Stimulated activated CD4-positive, alpha-beta T cell treated with anti-CD3 and anti-CD28 coated beads, Interleukin-2, amount 100 ng/mL, for 48 hours (primary cell): ENCODE results near the gene SLC37A1.
A peak's percentile ranks its signal among the peaks of the same experiment; 100 is the strongest.
"Not testable (repeated sequence)": the region's sequence is repeated elsewhere in the genome, so short reads cannot be mapped to it uniquely, and the experiment has no call there.

Experiments used
- DNase-seq, 2 donors: peaks; one replicate each; pipeline ENCODE4 v3.0.0-alpha.2; 2020

SLC37A1 gene

DNA sequence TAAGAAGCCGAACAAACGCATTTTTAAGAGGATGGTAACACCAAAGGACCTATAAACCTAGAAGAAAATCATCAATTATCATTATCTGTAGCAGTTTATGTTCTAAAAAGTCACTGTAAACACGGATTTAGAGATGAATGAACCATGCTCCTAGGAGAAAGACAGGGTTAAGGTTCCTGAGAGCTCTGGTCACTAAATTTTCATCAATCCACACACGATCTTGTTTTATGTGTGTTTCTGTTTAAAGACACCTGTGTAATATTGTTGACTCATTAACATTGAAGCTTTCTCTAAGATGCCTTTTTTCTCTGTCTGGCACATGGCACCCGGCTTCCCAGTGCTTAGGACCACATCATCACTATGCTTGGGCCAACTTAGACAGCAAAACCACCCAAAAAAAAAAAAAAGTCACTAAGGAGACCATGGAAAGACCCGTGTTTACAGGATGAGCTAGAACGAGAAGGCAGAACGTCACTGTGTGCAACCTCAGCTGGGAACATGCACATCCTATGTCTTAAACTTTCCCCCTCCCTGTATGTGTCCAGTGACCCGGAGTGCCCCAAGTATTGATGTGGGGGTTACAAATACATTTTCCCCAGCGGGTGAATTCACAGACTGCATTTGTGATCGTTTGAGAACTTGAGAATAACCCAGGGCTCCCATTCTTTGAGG is 84.0 kb downstream of the SLC37A1 start:
- DNase-seq, result no peak

DNA sequence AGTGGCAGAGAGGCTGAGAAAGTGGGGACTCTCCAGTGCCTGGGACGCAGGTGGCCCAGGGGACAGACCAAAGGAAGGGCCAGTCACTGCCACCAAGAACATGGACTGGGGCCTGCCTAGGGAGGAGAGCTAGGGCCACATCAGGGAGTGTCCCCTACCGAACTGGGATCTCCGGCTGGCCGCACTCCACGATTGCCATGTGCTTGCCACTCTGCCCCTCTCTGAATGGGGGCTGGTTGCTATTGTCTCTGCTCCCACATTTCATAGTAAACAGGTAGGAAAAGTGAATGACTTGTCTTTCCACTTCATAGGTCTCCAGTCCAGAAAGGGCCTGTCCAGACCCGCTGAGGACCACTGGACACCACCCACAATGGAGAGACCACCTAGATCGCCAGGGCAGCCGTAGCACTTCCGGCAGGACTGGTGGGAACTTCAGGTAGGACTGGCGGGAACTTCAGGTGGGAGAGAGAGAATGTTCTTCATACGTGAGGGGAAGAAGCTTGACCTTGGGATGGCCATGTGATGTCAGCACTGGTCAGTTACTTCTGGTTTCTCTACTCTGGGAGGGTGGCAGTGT is 84.6 kb downstream of the SLC37A1 start:
- no peak for DNase-seq

DNA sequence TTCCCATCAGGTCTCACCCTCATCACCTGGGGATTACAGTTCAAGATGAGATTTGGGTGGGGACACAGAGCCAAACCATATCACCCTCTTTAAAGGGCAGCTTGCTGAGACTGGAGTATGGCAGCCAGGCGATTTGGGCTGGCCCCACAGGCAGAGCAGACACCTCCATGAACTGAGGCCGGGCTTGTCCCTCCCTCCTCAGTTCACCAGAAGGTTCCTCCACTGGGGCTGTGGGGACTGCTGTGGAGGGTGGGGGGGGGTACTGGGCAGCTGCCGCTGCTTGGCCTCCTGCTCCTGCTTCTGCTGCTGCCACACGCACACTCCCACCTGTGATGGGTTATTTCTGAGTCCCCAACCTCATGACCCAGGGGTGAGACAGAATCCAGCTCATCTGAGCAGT is 85.8 kb downstream of the SLC37A1 start:
- DNase-seq, result no peak

DNA sequence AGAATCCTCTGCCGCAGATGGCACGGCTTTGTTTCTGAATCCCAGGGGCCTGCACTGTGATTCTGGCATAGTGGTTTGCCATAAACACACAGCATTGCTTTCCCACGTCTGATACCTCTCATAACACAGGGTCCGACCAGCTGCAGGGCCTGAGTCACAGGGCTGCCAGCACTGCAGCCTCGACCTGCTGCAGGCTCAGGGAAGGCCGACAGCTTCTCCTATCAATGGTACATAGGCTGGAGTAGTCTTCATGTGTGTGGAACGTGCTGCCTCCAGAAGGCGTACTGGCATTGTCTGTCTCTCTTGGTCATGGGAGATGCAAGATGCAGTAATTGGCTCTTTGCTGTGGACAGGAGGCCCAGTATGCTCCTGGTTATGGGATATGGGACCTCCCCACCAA is 86.3 kb downstream of the SLC37A1 start:
- DNase-seq, result no peak

DNA sequence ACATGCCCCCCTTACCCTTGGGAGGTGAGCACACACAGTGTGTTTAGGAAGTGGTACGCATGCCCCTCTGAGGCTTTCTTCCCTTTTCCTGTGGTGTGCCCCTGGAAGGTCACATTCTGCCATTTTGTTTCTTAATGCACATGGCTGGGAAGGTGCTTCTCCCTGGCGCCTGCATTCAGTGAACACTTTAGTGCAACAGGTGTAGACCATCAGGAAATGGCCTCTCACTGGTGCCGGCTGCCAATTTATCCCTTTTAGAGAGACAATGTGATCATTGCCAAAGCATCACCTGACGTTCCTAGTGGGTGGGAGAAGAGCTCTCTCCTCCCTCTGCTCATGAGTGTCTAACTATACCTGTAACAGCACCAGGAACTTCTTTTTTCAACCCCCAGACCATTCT is 88.0 kb downstream of the SLC37A1 start:
- no peak for DNase-seq

DNA sequence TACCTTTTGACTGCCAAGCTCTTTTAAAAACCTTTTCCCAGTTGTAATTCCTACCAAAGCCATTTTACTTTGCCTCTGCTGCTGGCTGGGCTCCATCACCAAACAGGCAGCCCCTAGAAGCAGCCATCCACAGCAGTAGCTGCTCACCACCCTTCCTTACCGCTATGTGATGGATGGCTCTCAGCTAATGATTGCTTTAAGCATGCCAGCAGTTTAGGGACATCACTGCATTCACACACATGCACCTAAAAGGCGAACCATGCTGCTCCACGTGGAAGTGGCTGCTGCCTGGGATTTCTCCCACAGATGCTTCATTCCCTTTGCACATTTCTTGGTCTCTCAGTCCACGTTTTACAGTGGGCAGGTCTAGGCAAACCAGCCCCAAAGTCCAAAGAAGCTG is 93.5 kb downstream of the SLC37A1 start:
- DNase-seq, result no peak

DNA sequence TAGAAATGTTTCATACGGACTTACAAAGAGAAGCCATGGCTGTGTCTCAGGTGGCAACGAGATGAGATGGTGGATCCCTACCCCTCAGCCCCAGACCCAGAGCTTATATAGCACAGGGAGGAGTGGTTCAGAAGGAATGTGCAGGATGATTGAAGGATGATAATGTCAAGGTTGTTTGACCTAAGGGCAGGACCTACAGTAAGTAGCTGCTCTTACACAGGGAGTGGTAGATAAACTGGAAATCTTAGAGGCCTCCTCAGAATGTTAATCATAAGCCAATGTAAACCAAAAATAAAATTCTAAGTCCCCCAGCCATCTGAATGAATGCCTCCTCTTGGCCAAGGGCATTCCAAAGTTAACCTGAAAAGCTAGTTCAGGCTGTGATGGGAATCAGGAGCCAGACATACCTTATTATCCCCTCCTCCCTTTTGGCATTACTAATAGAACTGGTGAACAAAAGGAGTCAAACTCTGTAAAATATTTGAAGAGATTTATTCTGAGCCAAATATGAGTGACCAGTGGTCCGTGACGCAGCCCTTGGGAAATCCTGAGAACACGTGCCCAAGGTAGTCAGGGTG is 94.0 kb downstream of the SLC37A1 start:
- DNase-seq, result no peak

DNA sequence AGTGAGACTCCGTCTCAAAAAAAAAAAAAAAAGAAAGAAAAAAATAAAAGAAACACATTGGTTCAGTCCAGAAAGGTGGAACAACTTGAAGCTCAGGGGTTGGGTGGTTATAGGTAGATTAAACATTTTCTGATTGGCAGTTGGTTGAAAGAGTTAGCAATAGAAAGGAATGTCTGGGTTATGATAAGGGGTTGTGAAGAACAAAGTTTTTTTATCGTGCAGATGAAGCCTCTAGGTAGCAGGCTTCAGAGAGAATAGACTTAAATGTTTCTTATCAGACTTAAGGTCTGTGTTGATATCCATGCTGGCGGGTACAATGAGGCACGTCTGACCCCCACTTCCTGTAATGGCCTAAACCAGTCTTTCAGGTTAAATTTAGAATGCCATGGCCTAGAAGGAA is 94.8 kb downstream of the SLC37A1 start:
- no peak for DNase-seq

DNA sequence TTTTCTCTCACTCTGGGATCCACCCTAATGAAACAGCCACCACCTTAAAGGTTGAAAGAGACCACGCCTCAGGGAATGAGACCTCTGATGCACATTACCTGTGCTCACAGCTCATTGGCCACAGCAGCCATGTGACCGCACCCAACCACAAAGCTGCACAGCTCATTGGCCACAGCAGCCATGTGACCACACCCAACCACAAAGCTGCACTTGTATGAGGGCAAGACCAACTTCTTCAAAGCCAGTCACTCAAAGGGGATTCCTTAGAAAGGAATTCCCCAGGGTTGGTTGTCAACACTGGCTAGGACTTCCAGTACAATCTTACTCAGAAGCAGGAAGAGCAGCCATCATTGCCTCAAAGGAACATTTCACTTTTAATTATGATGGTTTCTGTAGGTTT is 96.2 kb downstream of the SLC37A1 start:
- peak; percentile 30 to 40 for DNase-seq

DNA sequence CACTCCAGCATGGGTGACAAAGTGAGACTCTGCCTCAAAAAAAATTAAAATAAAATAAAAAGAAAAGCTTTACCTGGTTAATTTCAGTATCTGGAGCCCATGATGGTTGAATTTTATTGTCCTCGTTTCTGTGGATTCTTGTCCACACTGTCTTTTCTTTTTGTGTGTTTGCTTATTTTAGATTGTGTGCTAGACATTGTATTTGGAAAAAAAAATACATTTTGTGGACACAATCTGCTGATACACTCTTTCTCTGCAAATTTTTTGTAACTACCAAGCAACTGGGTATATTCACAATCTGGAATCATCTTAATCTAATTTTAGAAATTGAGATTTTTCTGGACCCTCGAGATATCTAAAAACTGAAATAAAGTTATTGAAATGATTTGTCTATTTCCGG is 98.2 kb downstream of the SLC37A1 start:
- DNase-seq, result no peak

DNA sequence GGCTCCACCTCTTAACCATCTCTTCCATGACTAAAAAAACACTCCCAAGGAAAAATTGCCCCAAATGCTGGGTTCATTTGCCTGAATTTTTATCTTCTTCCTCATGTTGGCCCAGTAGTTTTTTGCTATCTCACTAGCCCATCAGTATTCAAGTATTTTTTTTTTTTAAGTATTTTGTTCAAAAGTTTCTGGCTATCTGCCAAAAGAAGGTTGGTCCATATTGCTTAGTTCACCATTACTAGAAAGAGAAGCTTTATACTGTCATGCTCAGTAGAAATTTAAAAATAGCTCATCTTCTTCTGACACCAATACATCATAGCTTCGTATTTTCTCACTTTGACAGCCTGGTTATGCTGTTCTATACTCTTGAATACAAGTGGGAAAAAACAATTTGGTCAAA is 98.7 kb downstream of the SLC37A1 start:
- DNase-seq, result no peak

DNA sequence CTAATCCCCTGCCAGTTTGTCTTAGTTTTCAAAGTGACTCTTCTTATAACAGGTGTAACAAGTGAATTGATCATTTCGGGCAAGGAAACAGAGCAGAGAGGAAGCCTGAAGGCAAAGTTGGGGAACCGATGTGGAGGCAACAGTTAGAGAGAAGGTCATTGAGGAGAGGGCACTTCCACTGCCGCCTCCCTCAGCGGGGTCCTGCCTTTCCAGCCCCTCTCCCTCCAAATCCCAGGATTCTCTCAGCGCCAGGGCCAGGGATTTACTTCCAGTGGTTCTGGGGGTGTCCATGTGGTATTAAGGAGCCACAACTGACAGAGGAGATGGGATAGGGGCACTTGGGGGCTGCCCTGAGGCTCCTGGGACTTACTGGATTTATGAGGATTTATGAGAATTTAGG is 100.1 kb downstream of the SLC37A1 start:
- no peak for DNase-seq

DNA sequence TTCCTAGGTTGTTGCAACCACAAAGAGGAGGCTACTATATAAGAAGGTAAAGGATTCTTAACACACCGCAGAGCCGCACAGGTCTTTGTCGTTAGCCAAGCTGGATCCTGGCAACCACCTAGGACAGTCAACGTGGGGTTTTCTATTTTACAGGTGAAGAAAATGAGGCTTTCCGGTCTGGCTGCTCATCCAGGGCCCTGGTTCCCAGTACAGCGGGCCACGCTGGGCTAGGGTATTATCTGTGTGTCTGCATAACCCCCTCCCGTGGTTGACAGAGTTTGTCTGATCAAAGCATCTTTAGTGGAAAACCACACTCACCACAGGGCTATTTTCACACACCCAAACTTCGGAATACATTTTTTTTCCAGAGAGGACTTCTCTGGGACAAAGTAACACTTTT is 100.7 kb downstream of the SLC37A1 start:
- DNase-seq, result peak; percentile 26 to 41

DNA sequence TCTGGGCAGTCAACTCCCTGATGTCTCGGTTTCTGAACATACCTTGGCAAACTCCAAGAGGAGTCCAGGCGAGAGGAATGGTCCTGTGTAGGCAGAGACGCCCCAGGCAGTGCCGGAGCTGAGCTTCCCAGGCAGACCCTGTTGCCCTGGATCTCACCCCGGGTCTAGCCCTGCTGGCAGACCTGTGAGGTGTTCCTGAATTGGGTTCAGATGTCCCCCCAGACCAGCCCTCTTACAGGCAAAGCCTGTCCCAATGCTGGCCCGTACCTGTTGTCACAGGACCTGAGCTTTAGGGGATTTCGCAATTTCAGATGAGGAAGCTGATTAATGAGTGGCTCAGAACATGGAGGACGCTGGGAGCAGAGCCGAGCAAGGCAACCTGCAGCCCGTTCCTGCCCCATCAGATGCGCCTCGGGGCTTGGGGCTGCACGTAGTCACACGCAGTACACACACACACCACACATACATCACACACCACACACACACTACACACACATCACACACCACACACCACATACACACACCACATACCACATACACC is 101.2 kb downstream of the SLC37A1 start:
- peak; percentile 33 to 50 for DNase-seq

DNA sequence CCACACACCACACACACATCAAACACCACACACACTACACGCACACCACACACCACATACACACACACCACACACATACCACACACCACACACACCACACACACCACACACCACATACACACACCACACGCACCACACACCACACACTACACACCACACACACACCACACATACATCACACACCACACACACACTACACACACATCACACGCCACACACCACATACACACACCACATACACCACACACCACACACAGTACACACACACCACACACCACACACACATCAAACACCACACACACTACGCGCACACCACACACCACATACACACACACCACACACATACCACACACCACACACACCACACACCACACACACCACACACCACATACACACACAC is 101.7 kb downstream of the SLC37A1 start:
- not testable (repeated sequence) for DNase-seq

DNA sequence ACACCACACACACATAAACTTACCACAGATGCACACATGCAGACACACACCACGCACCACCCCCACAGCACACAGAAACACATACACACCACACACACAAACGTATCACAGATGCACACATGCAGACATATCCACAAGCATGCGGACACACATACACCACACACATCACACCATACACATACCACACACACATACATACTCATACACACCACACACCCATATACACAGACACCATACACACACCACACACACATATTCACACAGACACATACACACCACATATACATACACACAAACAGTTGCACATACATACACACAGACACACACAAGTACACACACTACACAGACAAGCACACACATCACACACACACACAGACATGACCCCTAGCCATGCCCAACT is 102.3 kb downstream of the SLC37A1 start:
- DNase-seq, result no peak

DNA sequence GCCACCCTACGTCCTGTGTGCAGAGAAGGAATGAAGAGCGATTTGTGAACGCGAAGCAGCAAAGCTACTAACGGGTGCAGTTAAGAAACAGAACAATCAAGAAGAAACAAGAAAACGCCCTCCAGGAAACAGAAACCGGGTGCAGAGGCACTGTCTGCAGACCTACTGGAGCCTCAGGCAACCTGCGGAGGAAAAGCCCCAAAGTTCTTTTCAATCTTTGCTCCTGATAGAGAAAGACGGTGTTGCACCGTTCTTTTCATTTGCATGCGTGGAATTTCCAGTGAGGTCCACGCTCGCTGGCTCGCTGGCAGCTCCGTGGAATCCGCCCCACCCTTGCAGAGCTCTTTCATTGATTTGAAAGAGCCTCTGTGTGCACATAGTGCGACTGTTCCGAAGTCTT is 102.8 kb downstream of the SLC37A1 start:
- no peak for DNase-seq

DNA sequence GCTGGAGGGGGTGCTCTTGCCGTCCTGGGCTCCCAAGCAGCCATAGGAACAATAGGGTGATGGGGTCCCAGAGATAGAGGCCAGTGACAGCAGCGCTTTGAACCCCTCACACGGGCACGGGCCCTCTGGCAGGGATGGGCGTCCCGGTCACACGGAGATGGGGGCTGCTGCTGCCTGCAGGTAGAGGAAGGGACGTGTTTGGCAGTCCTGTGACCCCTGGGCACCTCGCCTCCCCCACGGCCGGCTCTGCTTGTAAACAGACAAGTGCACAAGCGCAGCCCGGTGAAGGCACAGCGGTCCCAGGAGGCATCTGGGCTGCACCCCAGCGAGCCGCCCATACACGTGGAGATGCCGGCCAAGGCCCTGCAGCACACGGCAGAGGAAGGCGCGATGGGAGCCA is 103.3 kb downstream of the SLC37A1 start:
- DNase-seq, result no peak

DNA sequence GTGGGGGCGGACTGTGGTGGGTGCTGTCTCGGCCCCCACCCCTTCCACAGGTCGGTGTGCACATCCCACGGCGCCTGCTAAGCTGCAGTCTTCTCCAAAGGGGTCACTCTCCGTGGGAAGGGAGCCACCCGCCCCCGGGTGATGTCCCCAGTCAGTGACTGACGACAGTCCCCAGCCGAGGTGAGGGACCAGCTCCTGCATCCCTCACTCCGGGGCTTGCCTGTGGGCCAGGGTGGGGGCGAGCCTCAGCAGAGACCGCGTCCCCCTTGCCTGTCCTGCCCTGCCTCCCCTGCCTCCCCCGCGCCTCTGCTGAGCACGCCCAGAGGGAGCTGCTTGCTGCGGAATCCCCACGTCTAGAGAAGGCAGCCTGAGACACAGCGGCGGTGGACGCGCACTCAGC is 103.8 kb downstream of the SLC37A1 start:
- no peak for DNase-seq

DNA sequence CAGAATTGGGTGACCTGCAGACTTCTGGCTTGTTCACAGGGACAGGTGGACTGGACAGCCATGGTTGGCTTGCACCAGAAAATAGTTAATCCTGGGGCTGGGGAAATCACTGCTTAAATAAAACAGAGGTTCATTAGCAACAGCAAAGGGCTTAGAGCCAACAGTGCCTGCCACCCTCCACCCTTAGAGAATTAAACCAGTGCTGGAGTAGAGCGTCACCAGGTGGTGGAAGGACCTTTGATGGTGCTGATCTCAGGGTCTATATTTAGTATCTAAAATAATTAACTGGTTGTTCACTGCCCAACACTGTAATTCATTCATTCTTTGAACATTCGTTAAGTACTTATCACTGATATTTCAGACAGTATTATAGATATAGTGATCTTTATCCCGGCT is 105.1 kb downstream of the SLC37A1 start:
- no peak for DNase-seq

DNA sequence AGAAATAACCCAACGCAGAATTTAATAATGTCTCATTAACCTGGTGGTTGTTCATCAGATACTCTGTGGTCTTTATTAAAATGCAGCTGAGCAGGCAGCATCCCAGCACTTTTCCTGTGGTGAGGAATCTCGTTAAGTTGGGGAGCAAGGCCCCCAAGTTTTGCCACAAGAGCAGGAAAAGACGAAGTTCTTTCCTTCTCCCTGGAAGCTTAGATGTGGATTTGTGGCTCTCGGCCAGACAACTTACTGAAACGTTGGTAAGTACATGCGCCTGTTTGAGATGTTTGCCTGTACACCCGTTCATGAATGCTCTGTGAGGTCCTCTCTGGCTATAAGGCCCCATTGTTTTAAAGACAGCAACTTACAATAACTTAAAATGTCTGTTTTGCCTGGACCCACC is 105.5 kb downstream of the SLC37A1 start:
- DNase-seq, result no peak

DNA sequence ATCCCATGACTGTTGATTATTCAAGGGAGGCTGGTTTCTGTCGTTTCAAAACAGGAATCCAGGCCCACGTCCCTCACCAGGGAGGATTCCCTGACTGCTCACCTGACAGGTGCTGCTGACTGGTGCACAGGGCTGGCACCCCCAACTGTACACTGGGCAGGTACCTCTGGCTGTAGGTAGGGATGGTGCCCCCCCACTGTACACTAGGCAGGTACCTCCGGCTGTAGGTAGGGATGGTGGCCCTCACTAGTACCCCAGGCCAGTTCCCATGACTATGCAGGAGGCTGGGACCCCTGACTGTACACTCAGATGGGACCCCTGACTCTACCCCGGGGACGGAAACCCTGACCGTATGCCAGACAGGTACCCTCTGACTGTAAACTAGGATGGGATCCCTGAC is 106.2 kb downstream of the SLC37A1 start:
- DNase-seq, result no peak

DNA sequence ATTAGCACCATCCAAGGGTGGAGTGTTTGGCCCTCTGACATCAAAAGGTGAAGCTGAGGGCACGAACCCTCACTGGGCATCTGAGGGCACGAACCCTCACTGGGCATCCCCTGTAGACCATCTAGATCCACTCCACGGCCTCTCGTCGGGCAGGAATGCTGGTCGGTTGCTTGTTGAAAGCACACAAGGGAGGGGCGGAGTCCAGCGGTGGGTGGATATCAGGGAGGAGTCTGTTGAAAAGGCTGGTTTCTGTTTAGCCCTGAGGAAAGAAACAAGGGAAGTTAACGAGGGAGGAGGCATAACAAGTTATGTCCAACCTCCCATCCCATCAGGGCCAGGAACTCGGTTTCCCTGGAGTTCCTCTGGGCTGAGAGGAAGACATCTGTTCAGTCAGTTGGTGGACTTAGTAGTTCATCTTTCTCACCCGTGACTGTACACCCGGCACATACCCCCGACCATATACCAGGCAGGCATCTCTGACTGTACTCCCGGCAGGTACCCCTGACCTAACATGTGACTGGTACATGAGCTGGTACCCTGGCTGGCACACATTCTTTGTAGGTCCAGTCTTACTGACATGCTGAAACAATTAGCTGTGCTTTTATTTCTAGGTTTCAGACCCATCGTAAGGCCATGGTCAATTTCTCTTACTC is 107.6 kb downstream of the SLC37A1 start:
- DNase-seq, result no peak

DNA sequence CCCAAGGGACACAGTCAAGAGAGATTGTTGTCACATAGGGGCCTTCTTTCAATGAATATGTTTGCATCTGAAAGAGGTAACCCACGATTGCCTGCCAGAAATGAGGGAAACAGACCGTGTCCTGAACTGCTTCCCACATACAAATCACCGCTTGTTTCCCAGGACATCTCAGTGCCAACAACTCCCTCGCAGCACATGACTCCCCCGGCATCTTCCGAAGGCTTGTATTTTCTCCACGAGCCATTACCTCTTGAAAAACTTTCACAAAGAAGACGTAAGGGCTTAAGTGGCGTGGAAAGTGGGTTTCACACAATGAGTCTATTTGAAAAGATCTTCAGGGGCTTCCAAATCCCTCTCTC is 108.1 kb downstream of the SLC37A1 start:
- no peak for DNase-seq
